ENCODE measurements around the gene ASTN2.

ASTN2 gene

DNA sequence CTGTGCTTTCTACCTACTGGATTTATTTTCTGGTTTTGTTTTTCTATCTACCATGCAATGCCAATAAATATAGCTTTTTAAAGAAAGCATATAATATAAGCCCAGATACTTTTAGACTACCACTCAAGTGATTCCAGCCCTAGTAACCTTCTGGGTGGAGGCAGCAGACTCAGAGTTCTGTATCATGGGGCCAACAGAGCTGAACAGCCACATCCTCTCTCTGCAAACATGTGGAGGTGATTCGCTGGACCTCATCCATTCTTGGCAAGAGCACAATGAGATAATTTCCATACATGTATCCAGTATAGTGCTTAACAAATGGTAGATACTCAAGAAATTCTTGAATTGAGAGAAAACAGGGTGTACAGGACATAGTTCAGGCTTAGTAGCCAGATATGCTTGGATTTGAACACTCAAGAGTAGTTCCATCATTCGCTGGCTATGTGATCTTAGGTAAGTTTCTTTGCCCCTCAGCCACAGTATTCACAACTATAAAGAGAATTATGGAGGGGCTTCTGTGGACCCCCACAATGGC, 124.5 kb downstream of the ASTN2 start:
- Histone ChIP-seq H3K36me3 (ENCODE audit: control insufficient read depth, insufficient read depth, low read length) (no peaks in the 10 kb centered on the region), H3K27me3 (replicated peaks; ENCODE audit: control insufficient read depth, insufficient read depth, low read length) (no peaks in the 10 kb centered on the region), H3K4me3 (replicated peaks; ENCODE audit: low read depth, low read length) (no peak overlapping the region)
- TF ChIP-seq, protein P1, sequence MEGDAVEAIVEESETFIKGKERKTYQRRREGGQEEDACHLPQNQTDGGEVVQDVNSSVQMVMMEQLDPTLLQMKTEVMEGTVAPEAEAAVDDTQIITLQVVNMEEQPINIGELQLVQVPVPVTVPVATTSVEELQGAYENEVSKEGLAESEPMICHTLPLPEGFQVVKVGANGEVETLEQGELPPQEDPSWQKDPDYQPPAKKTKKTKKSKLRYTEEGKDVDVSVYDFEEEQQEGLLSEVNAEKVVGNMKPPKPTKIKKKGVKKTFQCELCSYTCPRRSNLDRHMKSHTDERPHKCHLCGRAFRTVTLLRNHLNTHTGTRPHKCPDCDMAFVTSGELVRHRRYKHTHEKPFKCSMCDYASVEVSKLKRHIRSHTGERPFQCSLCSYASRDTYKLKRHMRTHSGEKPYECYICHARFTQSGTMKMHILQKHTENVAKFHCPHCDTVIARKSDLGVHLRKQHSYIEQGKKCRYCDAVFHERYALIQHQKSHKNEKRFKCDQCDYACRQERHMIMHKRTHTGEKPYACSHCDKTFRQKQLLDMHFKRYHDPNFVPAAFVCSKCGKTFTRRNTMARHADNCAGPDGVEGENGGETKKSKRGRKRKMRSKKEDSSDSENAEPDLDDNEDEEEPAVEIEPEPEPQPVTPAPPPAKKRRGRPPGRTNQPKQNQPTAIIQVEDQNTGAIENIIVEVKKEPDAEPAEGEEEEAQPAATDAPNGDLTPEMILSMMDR (IDR thresholded peaks at IDR 0.05; ENCODE audit: insufficient read depth, low read length, poor library complexity, severe bottlenecking) = no peak
- DNase-seq (ENCODE audit: extremely low read depth, insufficient read length) = no peak

DNA sequence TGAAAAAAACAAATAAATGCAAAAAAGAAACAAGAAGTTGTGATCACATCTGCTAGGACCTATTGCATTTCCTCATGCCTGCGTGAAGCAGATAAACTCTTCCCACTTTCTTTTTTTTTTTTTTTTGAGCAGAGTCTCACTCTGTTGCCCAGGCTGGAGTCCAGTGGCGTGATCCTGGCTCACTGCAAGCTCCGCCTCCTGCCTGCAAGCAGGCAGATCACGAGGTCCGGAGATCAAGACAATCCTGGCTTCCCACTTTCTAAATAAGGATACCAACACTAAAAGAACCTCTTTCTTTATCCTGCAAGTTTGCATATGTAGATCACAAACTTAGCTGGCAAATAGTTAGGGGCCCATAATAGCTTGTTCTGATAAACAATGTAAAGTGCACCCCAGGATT, 128.6 kb downstream of the ASTN2 start:
- TF ChIP-seq, protein P1 (IDR thresholded peaks at IDR 0.05; ENCODE audit: insufficient read depth, low read length, poor library complexity, severe bottlenecking) = no peak
- no peaks in the 10 kb centered on the region for H3K36me3 ChIP-seq (ENCODE audit: control insufficient read depth, insufficient read depth, low read length)
- DNase-seq (ENCODE audit: extremely low read depth, insufficient read length) = no peak
- H3K4me3 ChIP-seq (replicated peaks; ENCODE audit: low read depth, low read length) = no peak overlapping the region
- no peaks in the 10 kb centered on the region; the same call in 1 of the 2 replicates for H3K27me3 ChIP-seq (replicated peaks; ENCODE audit: control insufficient read depth, insufficient read depth, low read length)

DNA sequence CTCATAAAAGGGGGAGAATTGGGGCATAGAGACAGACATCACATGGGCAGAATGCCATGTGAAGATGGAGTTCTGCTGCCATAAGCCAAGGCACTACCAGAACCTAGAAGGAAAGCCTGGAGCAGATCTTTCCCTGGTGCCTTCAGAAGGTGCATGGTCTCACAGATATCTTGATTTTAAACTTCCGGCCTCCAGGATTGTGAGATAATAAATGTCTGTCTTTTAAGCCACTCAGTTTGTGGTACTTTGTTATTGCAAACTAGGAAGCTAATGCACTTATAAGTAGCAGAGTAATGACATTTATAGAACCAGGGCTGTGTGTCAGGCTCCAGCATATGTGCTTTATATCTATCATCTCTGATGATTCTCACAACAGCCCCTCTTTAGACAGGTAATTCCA, 130.4 kb downstream of the ASTN2 start:
- H3K36me3 ChIP-seq (ENCODE audit: control insufficient read depth, insufficient read depth, low read length) = no peaks in the 10 kb centered on the region
- H3K4me3 ChIP-seq (replicated peaks; ENCODE audit: low read depth, low read length) = no peak overlapping the region
- TF ChIP-seq, protein P1 (IDR thresholded peaks at IDR 0.05; ENCODE audit: insufficient read depth, low read length, poor library complexity, severe bottlenecking) = no peak
- no peak for DNase-seq (ENCODE audit: extremely low read depth, insufficient read length)
- H3K27me3 ChIP-seq (replicated peaks; ENCODE audit: control insufficient read depth, insufficient read depth, low read length) = no peaks in the 10 kb centered on the region; the same call in 1 of the 2 replicates

DNA sequence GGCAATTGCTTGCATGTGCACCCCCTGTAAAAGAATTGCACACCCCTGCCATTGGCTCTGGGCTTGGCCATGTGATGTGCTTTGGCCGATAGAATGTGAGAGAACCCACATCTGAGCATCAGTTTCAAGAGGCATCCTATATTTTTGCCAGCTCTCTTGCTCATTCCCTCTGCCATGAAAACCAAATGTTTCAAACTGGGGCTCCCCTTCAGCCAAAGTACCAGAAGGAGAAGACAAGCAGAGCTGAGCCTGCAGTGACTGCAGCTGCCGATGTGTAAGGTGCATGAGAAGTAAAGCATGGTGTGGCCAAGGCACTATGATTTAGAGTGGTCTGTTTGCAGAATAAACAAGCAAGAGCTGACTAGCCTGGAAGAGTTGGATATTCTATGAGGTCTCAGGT, 132.3 kb downstream of the ASTN2 start:
- Histone ChIP-seq H3K36me3 (ENCODE audit: control insufficient read depth, insufficient read depth, low read length) (no peaks in the 10 kb centered on the region), H3K27me3 (replicated peaks; ENCODE audit: control insufficient read depth, insufficient read depth, low read length) (no peaks in the 10 kb centered on the region; the same call in 1 of the 2 replicates), H3K4me3 (replicated peaks; ENCODE audit: low read depth, low read length) (no peak overlapping the region)
- DNase-seq (ENCODE audit: extremely low read depth, insufficient read length) = no peak
- TF ChIP-seq, protein P1 (IDR thresholded peaks at IDR 0.05; ENCODE audit: insufficient read depth, low read length, poor library complexity, severe bottlenecking) = no peak

DNA sequence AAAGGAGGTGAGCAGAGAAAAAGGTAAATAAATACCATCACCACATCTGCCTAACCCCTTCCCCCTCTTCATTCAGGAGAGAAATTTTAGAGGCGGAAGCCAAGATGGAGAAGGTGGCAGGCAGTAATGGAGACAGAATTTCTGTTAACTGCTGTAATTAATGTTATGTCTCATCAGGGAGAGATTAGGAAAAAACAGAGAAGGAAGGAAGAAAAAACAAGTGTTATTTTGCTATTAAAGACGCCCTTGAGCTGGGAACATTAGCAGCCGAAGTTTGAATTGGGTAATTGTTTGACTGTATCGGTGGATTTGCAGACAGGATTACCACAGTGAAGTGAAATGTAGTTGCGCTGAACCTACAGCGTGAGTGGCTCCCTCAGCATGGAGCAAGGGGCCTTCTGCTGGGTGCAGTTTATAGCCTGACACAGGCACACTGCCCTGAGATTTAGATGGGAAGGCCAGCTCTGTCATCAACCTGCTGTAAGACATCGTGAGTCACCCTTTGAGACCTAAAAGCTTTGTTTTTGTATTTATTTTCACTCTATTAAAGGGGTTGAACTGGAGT, 136.3 kb downstream of the ASTN2 start:
- TF ChIP-seq, protein P1 (IDR thresholded peaks at IDR 0.05; ENCODE audit: insufficient read depth, low read length, poor library complexity, severe bottlenecking) = no peak
- Histone ChIP-seq H3K36me3 (ENCODE audit: control insufficient read depth, insufficient read depth, low read length) (no peaks in the 10 kb centered on the region), H3K4me3 (replicated peaks; ENCODE audit: low read depth, low read length) (no peak overlapping the region), H3K27me3 (replicated peaks; ENCODE audit: control insufficient read depth, insufficient read depth, low read length) (no peaks in the 10 kb centered on the region; the same call in 1 of the 2 replicates)
- no peak for DNase-seq (ENCODE audit: extremely low read depth, insufficient read length)

Data from GM06990 (cell line).